C4-2B (cell line): ENCODE results near the gene MBTPS1.

Experiments
- ZFX ChIP-seq: fragments of 450-650 bp; IDR thresholded peaks from 2 replicates; pipeline ENCODE4 v1.6.1; 2017
- TF ChIP-seq, protein P1 (sequence below): fragments of 450-650 bp; conservative IDR thresholded peaks from 2 replicates; pipeline ENCODE4 v1.5.1; 2017; ENCODE audit warnings: mild to moderate bottlenecking

DNA sequence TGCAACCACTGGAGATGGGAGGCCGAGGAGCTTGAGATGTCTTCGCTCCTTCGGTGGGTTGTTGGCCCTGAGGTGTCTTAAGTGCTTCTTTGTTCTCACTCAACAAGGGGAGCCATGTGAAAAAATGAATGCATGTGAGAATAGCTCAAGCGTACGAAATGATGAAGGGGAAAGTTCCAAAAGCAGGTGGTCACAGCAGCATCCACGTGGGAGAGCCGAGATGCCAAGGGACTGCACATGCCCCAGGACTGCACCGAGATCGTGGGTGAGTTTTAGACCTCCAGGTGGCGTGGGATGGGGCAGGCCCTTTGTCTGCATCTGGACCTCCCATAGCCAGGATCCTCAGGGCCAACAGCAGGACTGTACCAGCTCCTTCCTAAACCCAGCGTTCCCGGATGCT lies 82.2 kb downstream of the MBTPS1 start:
- TF ChIP-seq, protein P1, sequence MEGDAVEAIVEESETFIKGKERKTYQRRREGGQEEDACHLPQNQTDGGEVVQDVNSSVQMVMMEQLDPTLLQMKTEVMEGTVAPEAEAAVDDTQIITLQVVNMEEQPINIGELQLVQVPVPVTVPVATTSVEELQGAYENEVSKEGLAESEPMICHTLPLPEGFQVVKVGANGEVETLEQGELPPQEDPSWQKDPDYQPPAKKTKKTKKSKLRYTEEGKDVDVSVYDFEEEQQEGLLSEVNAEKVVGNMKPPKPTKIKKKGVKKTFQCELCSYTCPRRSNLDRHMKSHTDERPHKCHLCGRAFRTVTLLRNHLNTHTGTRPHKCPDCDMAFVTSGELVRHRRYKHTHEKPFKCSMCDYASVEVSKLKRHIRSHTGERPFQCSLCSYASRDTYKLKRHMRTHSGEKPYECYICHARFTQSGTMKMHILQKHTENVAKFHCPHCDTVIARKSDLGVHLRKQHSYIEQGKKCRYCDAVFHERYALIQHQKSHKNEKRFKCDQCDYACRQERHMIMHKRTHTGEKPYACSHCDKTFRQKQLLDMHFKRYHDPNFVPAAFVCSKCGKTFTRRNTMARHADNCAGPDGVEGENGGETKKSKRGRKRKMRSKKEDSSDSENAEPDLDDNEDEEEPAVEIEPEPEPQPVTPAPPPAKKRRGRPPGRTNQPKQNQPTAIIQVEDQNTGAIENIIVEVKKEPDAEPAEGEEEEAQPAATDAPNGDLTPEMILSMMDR: no peak
- no peak for TF ChIP-seq ZFX
